Endometrial microvascular endothelial cells (primary cell): ENCODE results near the gene NEURL2. TPM values are rescaled to one million over a fixed set of nuclear protein-coding genes. Genes with fewer than 3 reads are reported as not detected.

Experiments used
- in situ Hi-C: cut with HindIII; loops from 2 replicates; pipeline ENCODE4 v1.10.0; 2017; ENCODE audit warnings: low sequenced_read_pairs, low pct_unique_long_range_greater_than_20kb; ENCODE audit errors: inconsistent ontology term
- total RNA-seq: library from RNA; depleted of rRNA; stranded (reverse); fragments of >200 nt; gene quantifications from one replicate; pipeline ENCODE4 v1.2.3, GENCODE V29; 2015; ENCODE audit errors: inconsistent ontology term

The NEURL2 gene
- total RNA-seq, 1 donor from 2014 or later = 1.5 TPM

GRCh38 chr20:45921337-45922189 is 30.6 kb upstream of the NEURL2 start:
- in situ Hi-C loops = no loop called here

- in situ Hi-C loops = no loop called here
Measured at GRCh38 chr20:45920462-45921336, 29.7 kb upstream of the NEURL2 start.

GRCh38 chr20:45919542-45920399 is 28.8 kb upstream of the NEURL2 start:
- in situ Hi-C loops = no loop called here

- in situ Hi-C loops = no loop called here
Measured at GRCh38 chr20:45918779-45919537, 27.9 kb upstream of the NEURL2 start.

- in situ Hi-C loops = no loop called here
Measured at GRCh38 chr20:45918182-45918737, 27.3 kb upstream of the NEURL2 start.

GRCh38 chr20:45917790-45918141 is 26.8 kb upstream of the NEURL2 start:
- in situ Hi-C loops = no loop called here

- in situ Hi-C loops = no loop called here
Measured at GRCh38 chr20:45913116-45913515, 22.1 kb upstream of the NEURL2 start.

GRCh38 chr20:45912344-45912682 is 21.3 kb upstream of the NEURL2 start:
- in situ Hi-C loops = no loop called here

- in situ Hi-C loops = no loop called here
Measured at GRCh38 chr20:45911486-45912343, 20.7 kb upstream of the NEURL2 start, which contains the start of gene PLTP. PLTP (minus strand) TSS chr20:45912155; CDS start chr20:45911452, 703 bp downstream.

- in situ Hi-C loops = no loop called here
Measured at GRCh38 chr20:45910670-45911485, 19.9 kb upstream of the NEURL2 start.

GRCh38 chr20:45909817-45910669 is 19.0 kb upstream of the NEURL2 start:
- in situ Hi-C loops = no loop called here

GRCh38 chr20:45909336-45909808 is 18.4 kb upstream of the NEURL2 start:
- in situ Hi-C loops = no loop called here

GRCh38 chr20:45908084-45908483 is 17.1 kb upstream of the NEURL2 start:
- in situ Hi-C loops = no loop called here

- in situ Hi-C loops = no loop called here
Measured at GRCh38 chr20:45907219-45907948, 16.4 kb upstream of the NEURL2 start.

GRCh38 chr20:45905505-45906079 is 14.6 kb upstream of the NEURL2 start:
- in situ Hi-C loops = no loop called here
